Nucleus accumbens (tissue), 56 donors: ENCODE results near the gene RUFY4.
"Not testable (repeated sequence)": the region's sequence is repeated elsewhere in the genome, so short reads cannot be mapped to it uniquely, and the experiment has no call there.

Source experiments
- DNase-seq, 56 donors: peaks; one replicate each; lab custom pipeline; 2025; lab: John Stamatoyannopoulos, UW

The RUFY4 gene

DNA sequence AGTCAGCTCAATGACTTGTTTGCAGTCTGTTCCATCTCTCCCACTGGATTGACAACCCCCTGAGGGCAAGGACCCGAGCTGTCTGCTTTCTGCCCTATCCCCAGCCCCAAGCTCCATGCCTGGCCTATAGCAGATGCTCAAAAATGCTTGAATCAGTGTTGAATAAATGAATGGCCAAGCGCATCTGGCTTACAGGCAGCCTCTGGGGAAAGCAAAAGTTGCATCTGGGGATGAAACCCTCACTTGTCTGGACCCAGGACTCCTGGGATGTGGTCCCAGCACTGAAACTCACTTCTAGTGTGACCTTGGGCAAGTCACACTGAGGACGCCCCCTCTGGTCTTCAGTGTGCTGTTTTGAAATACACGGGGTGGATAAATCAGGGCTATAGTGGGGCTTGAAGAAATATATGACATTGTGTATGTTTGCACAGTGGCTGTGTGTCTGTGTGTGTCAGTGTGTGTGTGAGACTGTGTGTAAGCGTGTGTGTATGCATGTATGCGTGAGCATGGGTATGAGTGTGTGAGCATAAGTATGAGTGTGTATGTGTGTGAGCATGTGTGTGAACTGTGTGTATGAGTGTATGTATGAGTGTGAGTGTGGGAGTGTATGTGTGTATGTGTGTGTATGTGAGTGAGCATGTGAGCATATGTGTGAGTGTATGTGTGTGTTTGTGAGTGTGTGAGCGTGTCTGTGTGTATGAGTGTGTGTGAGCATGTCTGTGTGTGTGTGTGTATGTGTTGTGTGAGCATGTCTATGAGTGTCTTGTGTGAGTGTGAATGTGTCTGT, 38.5 kb upstream of the RUFY4 start:
- no peak for DNase-seq

DNA sequence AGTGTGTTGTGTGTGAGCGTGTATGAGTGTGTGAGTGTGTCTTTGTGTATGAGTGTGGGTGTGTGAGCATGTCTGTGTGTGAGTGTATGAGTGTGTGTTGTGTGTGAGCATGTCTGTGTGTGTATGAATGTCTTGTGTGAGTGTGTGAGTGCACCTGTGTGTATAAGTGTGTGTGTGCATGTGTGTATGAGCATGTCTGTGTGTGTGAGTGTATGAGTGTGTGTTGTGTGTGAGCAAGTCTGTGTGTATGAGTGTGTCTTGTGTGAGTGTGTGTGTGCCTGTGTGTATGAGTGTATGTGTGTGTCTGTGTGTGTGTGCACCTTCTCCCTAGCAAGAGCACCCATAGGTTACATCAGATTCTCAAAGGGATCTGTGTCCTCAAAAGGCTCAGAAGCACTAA, 37.8 kb upstream of the RUFY4 start:
- no peak for DNase-seq

DNA sequence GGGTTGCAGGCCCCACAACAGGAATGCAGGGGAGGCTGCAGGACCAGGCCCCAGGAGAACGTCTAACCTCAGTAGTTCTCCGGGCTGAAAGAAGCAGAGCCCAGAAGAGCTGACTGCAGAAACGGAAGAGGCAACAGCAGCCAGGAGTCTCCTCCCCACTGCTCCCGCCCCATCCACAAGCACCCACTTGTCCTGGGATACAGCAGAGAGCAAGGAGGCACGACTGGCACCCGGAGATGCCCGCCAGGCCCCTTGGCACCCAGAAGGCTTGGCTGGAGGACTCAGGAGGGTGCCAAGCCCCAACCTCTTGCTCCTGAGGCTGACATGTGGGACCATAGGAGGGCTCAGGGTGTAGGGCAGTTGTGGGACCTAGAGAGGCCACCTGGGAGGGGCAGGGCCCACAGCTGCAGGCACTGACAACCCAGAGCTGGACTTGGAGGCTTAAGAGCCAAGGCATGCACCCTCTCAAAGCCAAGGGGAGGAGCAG, 37.2 kb upstream of the RUFY4 start:
- no peak for DNase-seq

DNA sequence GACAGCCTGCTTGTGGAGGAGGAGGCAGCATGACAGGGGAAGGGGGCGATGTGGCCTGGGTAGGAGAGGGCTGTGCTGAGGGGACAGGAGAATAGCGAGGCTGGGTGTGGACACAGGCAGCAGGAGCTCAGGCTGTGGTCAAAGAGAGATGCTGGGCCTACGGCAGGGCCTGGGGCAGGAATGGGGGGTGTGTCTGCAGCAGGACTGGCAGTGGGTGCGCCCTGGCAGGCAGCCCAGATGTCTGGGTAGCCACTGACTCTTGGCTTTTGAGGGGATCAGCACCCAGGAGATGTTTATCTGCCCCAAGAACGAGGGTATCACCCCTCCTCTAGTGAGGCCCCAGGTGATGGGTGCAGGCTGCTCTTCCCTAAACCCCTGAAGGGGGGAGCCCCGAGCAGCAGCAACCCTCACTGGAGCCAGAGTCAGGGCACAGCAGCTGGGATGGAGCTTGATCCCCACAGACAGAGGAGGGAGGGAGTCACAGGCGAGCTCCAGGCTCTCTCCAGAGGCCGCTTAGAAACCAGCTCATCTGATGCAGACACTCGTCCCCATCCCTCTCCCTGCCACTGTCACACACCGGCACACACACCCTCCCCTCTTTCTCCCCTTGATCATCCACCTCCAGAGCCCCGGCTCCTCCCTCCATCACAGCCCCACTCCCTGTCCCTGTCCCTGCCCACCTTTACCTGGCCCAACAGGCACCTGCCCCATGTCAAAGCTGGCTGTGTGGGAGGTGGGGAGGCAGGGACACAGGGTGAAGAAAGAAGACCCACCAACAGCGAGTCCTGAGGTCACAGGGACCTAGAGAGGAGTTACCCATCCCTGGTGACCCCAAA, 36.5 kb upstream of the RUFY4 start:
- no peak for DNase-seq

DNA sequence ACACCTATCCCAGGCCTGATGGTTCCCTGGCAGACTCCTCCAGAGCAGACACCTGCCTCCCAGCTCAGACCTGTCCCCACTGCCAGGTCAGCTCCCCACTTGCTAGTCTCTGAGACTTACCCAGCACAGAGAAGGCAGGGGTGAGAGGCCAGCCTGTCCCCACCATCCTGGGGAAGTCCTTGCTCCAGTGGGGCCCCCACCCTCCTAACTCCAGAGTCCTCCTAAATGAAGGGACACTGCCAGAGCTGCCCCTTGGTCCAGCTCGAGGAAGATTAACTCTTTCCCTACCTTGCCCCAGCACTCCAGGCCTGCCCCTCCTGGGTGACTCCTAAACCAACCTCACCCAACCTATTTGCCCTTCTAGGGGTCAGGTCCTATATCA, 35.9 kb upstream of the RUFY4 start:
- DNase-seq = no peak

DNA sequence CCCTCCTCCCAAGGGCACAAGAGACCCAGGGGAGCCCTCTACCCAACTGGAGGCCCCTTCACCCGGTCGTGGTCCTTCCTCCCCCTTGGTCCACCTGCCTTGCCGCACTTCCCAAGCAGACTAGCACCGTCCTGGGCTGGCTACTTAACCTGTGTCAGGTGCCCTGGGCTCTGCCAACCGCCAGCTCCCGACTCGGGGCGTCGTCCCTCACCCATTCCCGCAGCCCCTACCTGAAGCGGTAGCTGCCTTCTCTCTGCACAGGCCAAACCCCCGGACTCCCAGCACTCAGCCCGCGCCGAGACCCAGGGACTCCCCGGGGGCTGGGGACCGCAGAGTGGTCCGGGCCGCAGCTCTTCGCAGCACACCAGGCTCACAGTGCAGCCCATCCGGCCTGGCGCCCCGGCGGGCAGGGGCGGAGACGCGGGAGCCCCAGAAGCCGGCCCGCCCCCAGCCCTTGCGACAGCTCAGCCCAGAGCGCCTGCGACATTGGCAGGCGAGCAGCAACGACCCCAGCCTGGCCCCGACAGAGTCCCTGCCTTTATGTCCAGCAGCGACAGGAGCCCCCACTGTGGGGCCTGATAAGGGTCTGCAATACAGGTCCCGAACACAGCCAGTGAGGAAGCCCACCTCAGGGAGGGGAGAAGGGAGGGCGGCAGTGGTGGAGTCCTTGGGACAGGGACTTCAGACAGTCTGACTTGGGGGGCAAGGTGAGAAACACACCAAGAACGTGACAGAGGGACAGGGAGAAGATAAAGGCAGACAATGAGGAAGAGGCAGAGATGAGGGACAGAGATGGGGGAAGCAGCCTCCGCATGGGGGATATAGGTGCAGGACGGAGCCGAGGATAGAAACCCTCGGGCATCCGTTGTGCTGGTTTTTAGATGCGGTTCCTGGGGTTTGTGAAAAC, 35.2 kb upstream of the RUFY4 start:
- DNase-seq = no peak

DNA sequence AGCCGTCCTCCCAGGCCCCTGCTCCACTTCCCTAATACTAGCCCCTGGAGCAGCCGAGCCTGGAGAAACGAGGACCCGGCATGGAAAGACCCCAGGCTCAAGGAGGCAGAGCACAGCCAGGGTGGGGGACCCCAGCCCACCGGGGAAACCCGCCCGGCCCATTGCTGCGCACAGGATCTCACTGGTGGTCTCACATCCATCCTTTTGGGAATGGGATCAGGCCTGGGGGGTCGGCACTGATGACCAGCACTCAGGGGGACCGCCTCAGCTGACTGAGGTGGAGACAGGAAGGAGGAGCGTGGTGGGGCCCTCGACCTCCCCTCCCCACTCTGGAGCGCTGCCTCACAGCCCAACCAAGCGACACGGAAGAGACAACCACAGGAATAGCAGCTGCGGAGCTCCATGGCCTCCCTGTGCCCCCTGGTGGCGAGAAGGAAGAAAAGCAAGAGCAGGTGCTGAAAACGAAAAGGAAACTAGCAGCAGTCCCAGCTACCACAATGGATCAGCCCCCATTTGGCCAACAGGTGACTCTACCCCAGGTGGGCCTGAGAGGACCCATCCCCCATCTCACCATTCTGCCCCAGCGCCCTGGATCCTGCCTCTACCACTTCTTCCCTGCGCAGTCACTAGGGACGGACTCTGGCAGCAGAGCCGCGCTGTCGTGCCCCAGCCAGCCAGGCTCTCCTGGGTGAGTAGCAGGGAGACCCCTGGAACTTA, 34.4 kb upstream of the RUFY4 start:
- DNase-seq = peak in 30 of 56 donors; percentile 16 to 84 (median 38)

DNA sequence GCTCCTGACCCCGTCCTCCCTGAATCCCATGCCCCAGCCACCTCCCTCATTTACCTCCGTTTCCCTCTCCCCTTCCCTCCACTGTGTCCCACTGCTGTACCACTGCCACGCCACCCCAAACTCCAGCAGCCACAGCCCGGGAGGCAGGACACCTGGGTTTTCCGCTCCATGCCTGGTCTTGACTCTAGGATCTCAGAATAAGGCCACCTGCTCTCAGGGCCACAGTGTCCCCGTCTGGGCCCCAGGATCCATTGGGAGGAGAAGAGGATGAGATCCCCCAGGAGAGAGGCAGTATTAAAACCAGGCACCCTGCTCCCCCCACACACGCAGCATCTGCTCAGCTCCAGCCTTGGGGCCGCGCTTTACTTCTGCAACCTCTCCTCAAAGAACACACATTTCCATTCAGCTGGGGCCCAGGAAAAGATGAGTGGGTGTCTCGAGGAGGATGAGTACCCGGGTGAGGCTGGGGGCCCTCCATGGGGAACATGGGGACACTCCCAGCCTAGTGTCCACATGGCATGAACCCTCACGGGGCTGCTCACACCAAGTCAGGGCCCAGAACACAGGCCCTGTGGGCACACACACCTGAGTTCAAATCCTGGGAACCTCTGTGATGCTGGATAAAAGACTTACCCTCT, 33.5 kb upstream of the RUFY4 start:
- DNase-seq = no peak

DNA sequence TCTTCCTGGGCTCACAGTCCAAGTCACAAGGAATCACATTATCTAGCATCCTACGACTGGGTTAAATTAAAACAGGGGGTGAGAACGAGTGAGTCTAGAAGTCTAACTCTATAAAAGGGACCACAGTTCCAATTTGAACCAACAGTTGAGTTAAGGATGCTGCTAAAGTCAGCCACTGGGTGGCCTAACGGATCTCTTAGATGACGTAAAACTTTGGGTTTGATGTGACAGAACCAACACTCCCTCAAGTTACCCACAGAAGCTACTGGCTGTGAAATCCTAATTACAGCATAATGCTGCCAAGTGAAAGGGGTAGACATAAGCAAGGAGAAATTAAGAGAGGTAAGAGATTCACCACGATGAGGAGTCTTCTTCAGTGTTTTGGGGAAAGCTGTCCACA, 32.7 kb upstream of the RUFY4 start:
- DNase-seq = no peak

DNA sequence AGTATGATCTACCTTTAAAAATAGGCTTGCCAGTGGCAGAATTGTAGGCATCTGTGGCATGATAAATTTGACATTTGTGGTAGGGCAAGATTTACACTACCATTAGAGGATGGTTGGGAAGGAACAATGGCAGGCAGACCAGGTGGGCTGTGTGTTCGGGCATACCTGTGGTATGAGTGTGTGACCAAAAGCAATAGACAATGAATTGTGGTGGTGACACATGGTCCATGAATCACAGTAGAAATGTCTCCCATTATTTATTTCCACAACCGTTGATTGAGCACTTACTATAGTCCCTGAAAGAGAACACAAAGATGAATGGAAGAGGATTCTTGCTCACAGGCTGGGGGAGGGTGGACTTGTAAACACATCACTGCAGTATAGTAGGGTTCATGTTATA, 29.9 kb upstream of the RUFY4 start:
- DNase-seq = no peak

DNA sequence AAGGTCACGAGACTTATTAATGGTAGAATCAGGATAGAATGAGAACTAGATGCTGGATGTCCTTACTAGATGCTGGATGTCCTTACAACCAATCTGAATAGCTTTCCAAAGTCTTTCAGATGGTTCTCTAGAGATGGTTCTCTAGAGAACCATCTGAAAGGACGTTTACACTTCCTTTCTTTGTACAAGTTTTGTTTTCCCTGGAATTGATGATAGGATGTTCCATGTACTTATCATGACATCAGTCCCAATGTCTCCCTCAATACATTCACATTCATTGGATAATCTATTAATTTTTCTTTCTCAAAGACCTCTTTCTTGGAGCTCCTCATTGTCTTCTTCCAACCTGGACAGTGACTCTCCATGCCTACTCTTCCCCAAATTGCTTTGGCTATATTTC, 28.2 kb upstream of the RUFY4 start:
- DNase-seq = no peak

DNA sequence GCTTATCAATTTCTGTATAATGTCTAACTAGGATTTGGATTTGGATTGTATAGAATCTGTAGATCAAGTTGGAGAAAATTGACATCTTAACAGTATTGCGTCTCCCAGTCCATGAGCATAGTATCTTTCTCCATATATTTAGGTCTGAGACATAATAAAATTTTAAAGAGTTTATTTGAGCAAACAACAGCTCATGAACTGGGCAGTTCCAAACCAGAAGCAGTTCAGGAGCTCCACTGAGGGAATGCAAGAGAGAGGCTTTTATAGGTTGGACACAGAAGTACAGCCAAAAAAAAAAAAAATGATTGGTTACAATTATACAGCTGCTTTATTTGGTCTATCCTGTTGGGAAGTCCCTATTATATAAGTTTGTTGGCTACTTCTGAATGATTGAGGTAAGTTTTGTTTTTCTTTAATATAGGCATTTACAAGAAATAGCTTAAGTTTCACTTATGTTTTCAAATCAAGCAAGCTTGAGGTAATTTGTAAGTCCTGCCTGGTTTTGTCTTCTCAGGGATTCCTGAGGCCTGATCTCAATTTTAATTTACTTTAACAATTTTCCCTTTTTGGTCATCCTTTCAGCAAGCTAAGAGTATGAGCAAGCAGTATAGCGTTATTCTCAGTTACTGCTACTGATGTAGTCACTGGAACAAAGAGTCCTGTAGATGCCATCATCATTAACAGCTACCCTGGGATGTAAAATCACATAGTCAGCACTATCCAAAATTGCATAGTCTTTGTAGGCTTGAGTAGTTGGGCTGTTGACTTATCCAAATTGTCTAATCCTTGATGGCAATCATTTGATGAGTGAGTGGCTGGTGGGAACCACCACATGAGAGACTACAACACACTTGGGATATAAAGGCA, 27.5 kb upstream of the RUFY4 start:
- DNase-seq = no peak

DNA sequence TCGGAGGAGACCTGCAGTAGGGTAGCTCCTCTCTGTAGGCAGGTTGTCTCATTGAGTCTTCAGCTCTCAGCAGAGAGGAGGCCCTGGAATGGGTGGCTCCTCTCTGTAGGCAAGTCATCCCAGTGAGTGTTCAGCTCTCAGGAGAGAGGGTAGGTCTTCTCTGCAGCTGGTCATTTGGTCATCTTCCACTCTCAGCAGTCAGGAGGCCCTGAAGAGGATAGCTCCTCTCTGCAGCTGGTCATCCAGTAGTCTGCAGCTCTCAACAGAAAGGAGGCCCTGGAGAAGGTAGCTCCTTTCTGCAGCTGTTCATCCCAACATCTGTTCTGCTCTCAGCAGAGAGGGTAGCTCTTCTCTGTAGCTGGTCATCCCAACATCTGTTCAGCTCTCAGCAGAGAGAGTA, 26.0 kb upstream of the RUFY4 start:
- DNase-seq = no peak

DNA sequence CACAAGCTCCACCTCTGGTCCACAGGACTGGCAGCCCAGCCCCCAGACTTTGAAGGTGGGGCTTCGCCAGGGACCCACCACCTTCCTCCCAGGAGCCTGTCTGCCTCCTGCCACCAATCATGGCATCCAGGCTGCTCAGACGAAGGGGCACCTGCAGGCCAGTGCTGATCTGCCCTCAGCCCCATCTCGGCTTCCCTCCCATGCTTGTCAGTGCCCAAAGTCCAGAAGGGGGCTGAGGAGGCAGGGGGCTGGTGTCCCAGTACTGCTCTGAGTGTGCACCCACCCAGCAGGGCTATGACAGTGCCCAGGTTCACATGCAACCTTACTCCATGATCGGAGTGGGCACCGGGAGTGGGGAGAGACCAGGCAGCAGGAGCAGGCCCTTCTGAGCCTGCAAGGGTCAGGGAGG, 25.3 kb upstream of the RUFY4 start:
- no peak for DNase-seq

DNA sequence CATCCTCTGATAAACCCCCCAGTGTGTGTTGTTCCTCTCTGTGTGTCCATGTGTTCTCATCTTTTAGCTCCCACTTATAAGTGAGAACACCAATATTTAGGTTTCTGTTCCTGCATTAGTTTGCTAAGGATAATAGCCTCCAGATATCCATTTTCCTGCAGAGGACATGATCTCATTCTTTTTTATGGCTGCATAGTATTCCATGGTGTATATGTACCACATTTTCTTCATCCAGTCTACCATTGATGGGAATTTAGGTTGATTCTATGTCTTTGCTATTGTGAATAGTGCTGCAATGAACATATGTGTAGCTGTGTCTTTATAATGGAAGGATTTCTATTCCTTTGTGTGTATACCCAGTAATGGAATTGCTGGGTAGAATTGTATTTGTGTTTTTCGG, 24.5 kb upstream of the RUFY4 start:
- not testable (repeated sequence) for DNase-seq

DNA sequence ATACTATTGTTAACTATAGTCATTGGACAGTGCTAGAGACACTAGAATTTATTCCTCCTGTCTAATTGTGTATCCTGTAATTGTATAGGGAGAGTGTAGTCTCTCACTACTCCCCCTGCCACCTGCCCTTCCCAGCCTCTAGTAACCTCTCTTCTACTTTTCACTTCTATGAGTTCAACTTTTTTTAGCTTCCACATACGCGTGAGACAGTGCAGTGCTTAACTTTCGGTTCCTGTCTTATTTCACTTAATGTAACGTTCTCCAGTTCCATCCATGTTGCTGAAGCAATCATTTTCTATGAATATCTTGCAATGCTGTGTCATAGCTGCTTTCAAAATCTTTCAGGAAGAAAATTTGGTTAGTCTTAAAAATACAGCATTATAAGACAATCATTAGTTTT, 22.8 kb upstream of the RUFY4 start:
- DNase-seq = no peak

DNA sequence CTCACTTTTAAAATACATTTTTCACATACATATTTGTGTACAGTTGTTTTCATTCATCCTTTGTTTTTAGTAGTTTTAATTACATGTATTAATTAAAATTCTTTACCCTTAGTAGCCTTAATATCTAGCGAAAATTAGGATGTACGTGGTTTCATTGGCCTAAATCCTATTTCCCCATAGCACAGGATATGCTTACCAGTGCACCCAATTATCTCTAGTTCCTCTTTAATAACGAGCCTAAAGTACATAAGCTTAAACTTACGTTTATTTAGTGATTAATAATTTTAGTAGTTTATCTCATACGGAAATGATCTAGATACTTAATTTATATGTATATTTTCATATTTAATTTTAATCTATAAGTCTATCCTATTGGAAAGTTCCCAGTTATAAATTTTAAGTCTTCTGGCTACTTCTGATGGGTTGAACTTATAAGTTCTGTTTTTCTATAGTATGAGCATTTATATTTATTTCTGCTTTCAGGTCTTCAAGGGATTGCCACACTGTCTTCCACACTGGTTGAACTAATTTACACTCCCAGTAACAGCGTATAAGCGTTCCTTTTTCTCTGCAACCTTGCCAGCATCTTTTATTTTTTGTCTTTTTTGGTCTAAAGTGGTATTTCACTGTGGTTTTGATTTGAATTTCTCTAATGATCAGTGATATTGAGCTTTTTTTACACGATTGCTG, 21.4 kb upstream of the RUFY4 start:
- DNase-seq = no peak

DNA sequence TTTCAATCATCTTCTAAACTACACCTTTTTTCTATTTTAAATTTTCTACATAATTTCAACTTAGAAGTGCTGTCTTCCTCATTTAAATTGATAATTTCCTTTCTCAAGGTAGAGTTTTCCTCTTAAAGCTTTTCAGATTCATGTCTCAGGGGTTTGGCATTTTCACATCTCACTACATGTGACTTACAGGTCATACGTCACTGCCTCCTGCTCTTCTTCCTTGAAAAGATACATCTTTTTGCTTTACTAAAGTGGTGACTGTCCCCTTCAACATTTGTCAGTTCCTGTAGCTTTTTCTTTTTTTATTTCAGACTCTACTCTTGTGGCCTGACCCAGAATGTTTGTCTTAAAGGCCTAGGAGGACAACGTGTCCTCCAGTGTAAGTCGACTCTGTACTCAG, 17.1 kb upstream of the RUFY4 start:
- no peak for DNase-seq
